Astrocyte (in vitro differentiated cells and primary cell): ENCODE measurements around the gene PTH1R. TPM values are rescaled to one million over a fixed set of nuclear protein-coding genes. Genes with fewer than 3 reads are reported as not detected.
A peak's percentile ranks its signal among the peaks of the same experiment; 100 is the strongest.

Experiments used
- DNase-seq: peaks from one replicate; pipeline ENCODE4 v3.0.0-alpha.2; 2010; ENCODE audit warnings: low read depth
- FAIRE-seq: peaks from 2 replicates; lab custom pipeline; 2011; peaks lifted over from hg19 to GRCh38; lab: Jason Lieb, UNC
- H2AFZ ChIP-seq: 2 replicates; pipeline ENCODE4 v1.6.0; 2012; ENCODE audit warnings: low read depth, low read length, inconsistent platforms
- H3K27ac ChIP-seq: 2 replicates; pipeline ENCODE4 v1.5.1; 2011; ENCODE audit warnings: low read depth, low read length, inconsistent platforms
- H3K27me3 ChIP-seq: 2 replicates; pipeline ENCODE4 v1.6.0; 2011; ENCODE audit warnings: low read length, inconsistent platforms; ENCODE audit not compliant: insufficient read depth
- H3K36me3 ChIP-seq: 2 replicates; pipeline ENCODE4 v1.5.1; 2011; ENCODE audit warnings: low read length, inconsistent platforms; ENCODE audit not compliant: insufficient read depth
- H3K4me1 ChIP-seq: 2 replicates; pipeline ENCODE4 v1.5.1; 2011; ENCODE audit warnings: low read length, inconsistent platforms; ENCODE audit not compliant: insufficient read depth
- H3K4me2 ChIP-seq: 2 replicates; pipeline ENCODE4 v1.6.0; 2012; ENCODE audit warnings: low read length, inconsistent platforms
- H3K4me3 ChIP-seq: 2 replicates; pipeline ENCODE4 v1.5.1; 2011; ENCODE audit warnings: low read depth, mild to moderate bottlenecking, low read length, inconsistent platforms; ENCODE audit not compliant: insufficient read depth
- H3K79me2 ChIP-seq: 2 replicates; pipeline ENCODE4 v1.6.0; 2012; ENCODE audit warnings: mild to moderate bottlenecking, low read length, inconsistent platforms; ENCODE audit not compliant: insufficient read depth
- H3K9ac ChIP-seq: 2 replicates; pipeline ENCODE4 v1.6.0; 2012; ENCODE audit warnings: mild to moderate bottlenecking, low read length, inconsistent platforms
- H3K9me3 ChIP-seq: 2 replicates; pipeline ENCODE4 v1.5.1; 2012; ENCODE audit warnings: low read depth, mild to moderate bottlenecking, low read length, inconsistent platforms; ENCODE audit not compliant: insufficient read depth
- H4K20me1 ChIP-seq: 2 replicates; pipeline ENCODE4 v1.6.0; 2012; ENCODE audit warnings: low read length, inconsistent platforms; ENCODE audit not compliant: insufficient read depth
- H3K27ac Mint-ChIP-seq: one replicate; pipeline ENCODE4 v1.8.0; 2021; ENCODE audit warnings: mild to moderate bottlenecking, mixed read lengths; ENCODE audit not compliant: unreplicated experiment
- H3K27me3 Mint-ChIP-seq: one replicate; pipeline ENCODE4 v1.8.0; 2021; ENCODE audit warnings: low read depth, mixed read lengths; ENCODE audit not compliant: unreplicated experiment
- H3K36me3 Mint-ChIP-seq: one replicate; pipeline ENCODE4 v1.8.0; 2021; ENCODE audit warnings: low read depth, mixed read lengths; ENCODE audit not compliant: unreplicated experiment
- H3K4me1 Mint-ChIP-seq: one replicate; pipeline ENCODE4 v1.8.0; 2021; ENCODE audit warnings: low read depth, mixed read lengths; ENCODE audit not compliant: unreplicated experiment
- H3K4me3 Mint-ChIP-seq: one replicate; pipeline ENCODE4 v1.8.0; 2021; ENCODE audit warnings: mild to moderate bottlenecking, moderate library complexity, mixed read lengths; ENCODE audit not compliant: unreplicated experiment
- H3K9me3 Mint-ChIP-seq: one replicate; pipeline ENCODE4 v1.8.0; 2021; ENCODE audit warnings: mild to moderate bottlenecking, mixed read lengths; ENCODE audit not compliant: unreplicated experiment
- EZH2 ChIP-seq: IDR thresholded peaks from 2 replicates; pipeline ENCODE4 v1.6.1; 2012; ENCODE audit warnings: mild to moderate bottlenecking, low read length, inconsistent platforms; ENCODE audit not compliant: insufficient read depth
- total RNA-seq: library from RNA; stranded (reverse); gene quantifications from 2 replicates; pipeline ENCODE4 v1.2.1, GENCODE V29; 2021
- TF ChIP-seq, protein P1 (sequence below): IDR thresholded peaks from 2 replicates; pipeline ENCODE4 v1.5.1; 2011; ENCODE audit warnings: low read depth, mild to moderate bottlenecking, inconsistent platforms, low read length, moderate library complexity; ENCODE audit not compliant: insufficient read depth

PTH1R gene
- total RNA-seq, 1 donor from 2014 or later = 5.2 TPM

DNA sequence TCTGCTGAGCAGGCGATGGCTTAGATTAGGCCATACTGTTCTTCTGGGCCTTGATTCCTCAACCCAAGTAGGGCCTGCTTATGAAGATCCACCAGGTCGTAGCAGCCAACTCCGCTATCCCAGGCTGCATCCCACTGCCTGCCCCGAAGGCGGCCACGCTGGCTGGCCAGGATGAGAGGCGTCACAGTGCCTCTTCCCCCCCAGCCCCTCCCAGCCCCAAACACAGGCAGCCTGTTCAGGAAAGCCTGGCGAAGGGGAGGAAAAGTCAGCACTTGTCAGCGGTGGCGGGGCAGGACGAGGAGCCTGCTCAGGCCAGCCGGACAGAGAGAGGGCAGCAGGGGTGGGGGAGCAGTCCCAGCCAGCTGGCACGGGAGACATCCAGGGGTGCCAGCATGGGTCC lies 11.2 kb downstream of the PTH1R start:
- H3K9ac ChIP-seq = no peak overlapping the region
- no peaks in the 10 kb centered on the region for H3K9me3 ChIP-seq
- no peak for TF ChIP-seq EZH2
- TF ChIP-seq, protein P1, sequence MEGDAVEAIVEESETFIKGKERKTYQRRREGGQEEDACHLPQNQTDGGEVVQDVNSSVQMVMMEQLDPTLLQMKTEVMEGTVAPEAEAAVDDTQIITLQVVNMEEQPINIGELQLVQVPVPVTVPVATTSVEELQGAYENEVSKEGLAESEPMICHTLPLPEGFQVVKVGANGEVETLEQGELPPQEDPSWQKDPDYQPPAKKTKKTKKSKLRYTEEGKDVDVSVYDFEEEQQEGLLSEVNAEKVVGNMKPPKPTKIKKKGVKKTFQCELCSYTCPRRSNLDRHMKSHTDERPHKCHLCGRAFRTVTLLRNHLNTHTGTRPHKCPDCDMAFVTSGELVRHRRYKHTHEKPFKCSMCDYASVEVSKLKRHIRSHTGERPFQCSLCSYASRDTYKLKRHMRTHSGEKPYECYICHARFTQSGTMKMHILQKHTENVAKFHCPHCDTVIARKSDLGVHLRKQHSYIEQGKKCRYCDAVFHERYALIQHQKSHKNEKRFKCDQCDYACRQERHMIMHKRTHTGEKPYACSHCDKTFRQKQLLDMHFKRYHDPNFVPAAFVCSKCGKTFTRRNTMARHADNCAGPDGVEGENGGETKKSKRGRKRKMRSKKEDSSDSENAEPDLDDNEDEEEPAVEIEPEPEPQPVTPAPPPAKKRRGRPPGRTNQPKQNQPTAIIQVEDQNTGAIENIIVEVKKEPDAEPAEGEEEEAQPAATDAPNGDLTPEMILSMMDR = no peak
- H3K4me1 ChIP-seq = peaks cover 7% of the 10 kb centered on the region
- H3K36me3 ChIP-seq = no peaks in the 10 kb centered on the region
- peaks cover 5% of the 10 kb centered on the region for H3K4me1 Mint-ChIP-seq
- H4K20me1 ChIP-seq = peaks cover 16% of the 10 kb centered on the region
- no peaks in the 10 kb centered on the region for H3K79me2 ChIP-seq
- peaks cover 42% of the 10 kb centered on the region for H3K27me3 ChIP-seq
- no peak overlapping the region for H2AFZ ChIP-seq
- no peak overlapping the region for H3K4me3 Mint-ChIP-seq
- no peak overlapping the region for H3K4me2 ChIP-seq
- peaks cover 3% of the 10 kb centered on the region for H3K9me3 Mint-ChIP-seq
- DNase-seq = no peak
- no peak overlapping the region for H3K4me3 ChIP-seq
- H3K27me3 Mint-ChIP-seq = peaks cover 77% of the 10 kb centered on the region
- H3K27ac Mint-ChIP-seq = no peak overlapping the region
- no peak for FAIRE-seq
- peaks cover 3% of the 10 kb centered on the region for H3K36me3 Mint-ChIP-seq
- H3K27ac ChIP-seq = no peak overlapping the region

DNA sequence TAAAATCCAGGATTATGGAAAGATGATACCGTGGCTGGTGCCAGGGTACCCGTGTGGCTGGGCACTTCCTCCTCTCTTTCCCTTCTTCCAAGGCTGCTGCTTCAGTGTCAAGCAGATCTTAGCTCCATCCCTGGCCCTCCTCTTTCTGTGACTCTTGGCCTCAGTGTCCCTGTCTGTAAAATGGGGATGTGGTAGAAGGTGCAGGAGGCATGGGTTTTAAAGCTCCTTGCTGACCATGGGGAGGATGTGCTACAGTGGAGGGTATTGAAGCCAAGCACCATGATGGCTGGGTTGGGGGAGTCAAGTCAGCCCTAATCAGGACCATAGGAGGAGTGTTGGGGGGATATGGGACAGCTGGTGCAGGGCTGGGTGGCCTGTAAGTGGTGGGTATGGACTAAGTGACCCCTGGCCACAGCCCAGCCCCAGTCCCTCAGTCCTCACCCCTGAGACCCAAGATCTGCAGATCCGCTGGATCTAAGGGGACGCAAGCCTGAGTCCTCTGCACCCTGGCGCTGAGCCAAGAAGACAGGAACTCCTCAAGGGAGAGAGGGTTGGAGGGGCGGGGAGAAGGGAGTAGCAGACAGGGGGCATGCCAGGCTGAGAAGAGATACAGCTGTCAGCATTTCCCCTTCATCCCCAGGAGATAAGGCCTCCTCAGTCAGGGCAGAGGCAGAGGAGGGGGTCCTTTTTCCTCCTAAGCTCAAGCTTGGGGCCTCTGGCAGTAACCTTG lies 12.0 kb downstream of the PTH1R start:
- FAIRE-seq = no peak
- Mint-ChIP-seq H3K36me3 (peaks cover 3% of the 10 kb centered on the region), H3K9me3 (peaks cover 3% of the 10 kb centered on the region), H3K27me3 (peaks cover 72% of the 10 kb centered on the region), H3K27ac (peak overlapping the region; percentile 62), H3K4me1 (peaks cover 5% of the 10 kb centered on the region), H3K4me3 (no peak overlapping the region)
- Histone ChIP-seq H3K4me2 (no peak overlapping the region), H3K4me1 (peaks cover 7% of the 10 kb centered on the region), H4K20me1 (peaks cover 9% of the 10 kb centered on the region), H3K27me3 (peaks cover 33% of the 10 kb centered on the region), H3K9me3 (no peaks in the 10 kb centered on the region), H3K36me3 (no peaks in the 10 kb centered on the region), H3K4me3 (no peak overlapping the region), H3K79me2 (no peaks in the 10 kb centered on the region), H2AFZ (no peak overlapping the region), H3K27ac (no peak overlapping the region), H3K9ac (no peak overlapping the region)
- no peak for DNase-seq
- no peak for TF ChIP-seq EZH2
- TF ChIP-seq, protein P1 = no peak

DNA sequence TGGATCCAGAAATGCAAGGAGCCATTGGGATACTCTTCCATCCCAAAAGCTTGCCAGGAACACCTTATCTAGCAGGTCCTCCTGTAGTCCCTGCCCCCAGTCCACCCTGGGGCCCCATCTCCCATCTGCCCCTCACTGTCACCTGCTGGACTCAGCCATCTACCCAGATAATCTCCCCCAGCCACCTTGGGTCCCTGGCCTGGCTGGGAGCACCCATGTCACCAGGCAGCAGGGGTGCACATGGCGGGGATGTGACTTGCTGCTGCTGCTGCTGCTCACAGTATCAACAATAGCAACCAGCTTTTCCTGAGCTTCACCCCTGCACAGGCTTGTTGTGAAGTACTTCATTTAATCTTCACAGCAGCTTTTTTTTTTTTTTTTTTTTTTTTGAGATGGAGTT lies 12.6 kb downstream of the PTH1R start:
- H3K36me3 ChIP-seq = no peaks in the 10 kb centered on the region

More for the DNA sequence above, 12.6 kb downstream of the PTH1R start:
- H3K79me2 ChIP-seq = no peaks in the 10 kb centered on the region
- FAIRE-seq (no peak), DNase-seq (no peak)
- H3K9ac ChIP-seq = no peak overlapping the region
- peaks cover 3% of the 10 kb centered on the region for H3K9me3 Mint-ChIP-seq
- TF ChIP-seq EZH2 = no peak
- TF ChIP-seq, protein P1 = no peak
- H4K20me1 ChIP-seq = peaks cover 4% of the 10 kb centered on the region
- H3K27ac ChIP-seq = no peak overlapping the region
- H3K27me3 ChIP-seq = peaks cover 27% of the 10 kb centered on the region
- no peak overlapping the region for H3K4me3 Mint-ChIP-seq
- H3K4me2 ChIP-seq = no peak overlapping the region
- no peak overlapping the region for H2AFZ ChIP-seq
- H3K4me1 Mint-ChIP-seq = peaks cover 4% of the 10 kb centered on the region
- H3K4me3 ChIP-seq = no peak overlapping the region
- H3K27me3 Mint-ChIP-seq = peaks cover 68% of the 10 kb centered on the region
- H3K9me3 ChIP-seq = no peaks in the 10 kb centered on the region
- no peak overlapping the region for H3K27ac Mint-ChIP-seq
- peaks cover 7% of the 10 kb centered on the region for H3K4me1 ChIP-seq
- H3K36me3 Mint-ChIP-seq = peaks cover 3% of the 10 kb centered on the region
